IPS-18c (cell line): Measurements from ENCODE around the gene MKS1.

ENCODE experiments used
- H3K4me3 ChIP-seq: 2 replicates; pipeline ENCODE4 v1.7.0; 2013; ENCODE audit warnings: low read depth, mild to moderate bottlenecking, low read length, moderate library complexity; ENCODE audit not compliant: insufficient read depth
- H3K9me3 ChIP-seq: one replicate; pipeline ENCODE4 v1.6.1; 2013; ENCODE audit warnings: mild to moderate bottlenecking, low read length, moderate library complexity; ENCODE audit not compliant: control insufficient read depth, insufficient read depth

The MKS1 gene

DNA sequence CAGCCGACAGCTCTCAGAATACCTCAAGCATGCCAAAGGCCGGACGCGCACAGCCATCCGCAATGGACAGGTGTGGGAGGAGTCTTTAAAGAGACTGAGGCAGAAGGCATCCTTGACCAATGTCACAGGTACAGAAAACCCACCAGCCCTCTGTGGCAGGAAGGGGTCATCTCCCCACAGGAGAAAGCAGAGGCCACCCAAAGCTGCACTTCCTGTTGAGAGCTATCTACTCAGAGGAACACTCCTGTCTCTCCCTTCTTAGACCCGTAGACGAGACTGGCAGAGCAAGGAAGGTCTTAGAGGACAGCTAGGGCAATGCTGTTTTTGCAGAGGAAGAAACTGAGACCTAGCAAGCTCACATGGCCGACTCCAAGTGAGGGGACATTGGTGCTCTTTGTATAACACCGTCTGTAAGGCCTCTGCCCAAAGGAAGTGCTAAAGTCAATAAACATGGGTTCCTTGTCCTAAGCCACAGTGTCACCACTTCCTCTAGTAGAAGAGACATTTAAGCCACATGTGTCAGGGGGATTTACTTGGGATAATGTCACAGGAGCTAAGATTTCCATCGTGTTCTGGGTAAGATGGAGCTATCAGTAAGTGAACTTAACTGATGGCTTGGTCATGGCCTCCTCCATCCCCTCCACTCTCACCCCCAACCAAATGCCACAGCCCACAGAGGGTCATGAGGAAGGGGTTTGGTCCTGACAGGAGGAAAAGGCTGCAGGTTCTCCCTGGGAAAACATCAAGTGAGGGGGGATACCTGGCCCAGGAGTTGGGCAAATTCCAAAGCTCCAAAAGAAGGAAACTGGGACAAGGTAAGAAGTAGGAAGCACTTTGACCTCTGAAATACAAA lies 28.7 kb upstream of the MKS1 start:
- Histone ChIP-seq H3K9me3 (peaks cover 12% of the 10 kb centered on the region), H3K4me3 (no peak overlapping the region)

- no peak overlapping the region for H3K4me3 ChIP-seq
- peaks cover 12% of the 10 kb centered on the region for H3K9me3 ChIP-seq
Observed at GRCh38 chr17:58246781-58247180, 27.7 kb upstream of the MKS1 start.

GRCh38 chr17:58246104-58246740 lies 27.2 kb upstream of the MKS1 start:
- no peak overlapping the region for H3K4me3 ChIP-seq
- H3K9me3 ChIP-seq, result peaks cover 12% of the 10 kb centered on the region

GRCh38 chr17:58245428-58246103 lies 26.5 kb upstream of the MKS1 start:
- no peak overlapping the region for H3K4me3 ChIP-seq

DNA sequence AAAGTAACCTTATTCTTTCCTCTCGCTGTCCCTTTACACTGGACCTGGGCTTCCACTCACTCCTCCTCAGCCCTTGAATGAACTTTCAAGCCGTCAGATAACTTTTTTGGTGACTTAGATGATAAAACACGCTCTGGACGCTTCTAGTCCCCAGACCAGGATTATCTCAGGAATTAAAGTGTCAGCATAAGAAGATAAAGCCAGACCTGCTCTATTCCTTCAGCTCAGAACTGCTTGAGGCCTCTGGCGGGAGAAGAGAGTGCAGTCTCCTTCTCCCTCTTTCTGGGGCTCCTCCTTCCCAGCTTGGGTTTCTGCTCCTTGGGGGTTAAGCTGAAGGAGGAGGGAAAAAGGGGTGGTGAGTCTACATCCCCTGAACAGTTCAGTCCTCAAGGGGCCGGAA lies 25.9 kb upstream of the MKS1 start:
- H3K4me3 ChIP-seq, result no peak overlapping the region
- H3K9me3 ChIP-seq, result peaks cover 5% of the 10 kb centered on the region

More at GRCh38 chr17:58245428-58246103, 26.5 kb upstream of the MKS1 start:
- H3K9me3 ChIP-seq, result peaks cover 10% of the 10 kb centered on the region

- H3K9me3 ChIP-seq, result peaks cover 4% of the 10 kb centered on the region
Observed at GRCh38 chr17:58242171-58242784, 23.2 kb upstream of the MKS1 start.

DNA sequence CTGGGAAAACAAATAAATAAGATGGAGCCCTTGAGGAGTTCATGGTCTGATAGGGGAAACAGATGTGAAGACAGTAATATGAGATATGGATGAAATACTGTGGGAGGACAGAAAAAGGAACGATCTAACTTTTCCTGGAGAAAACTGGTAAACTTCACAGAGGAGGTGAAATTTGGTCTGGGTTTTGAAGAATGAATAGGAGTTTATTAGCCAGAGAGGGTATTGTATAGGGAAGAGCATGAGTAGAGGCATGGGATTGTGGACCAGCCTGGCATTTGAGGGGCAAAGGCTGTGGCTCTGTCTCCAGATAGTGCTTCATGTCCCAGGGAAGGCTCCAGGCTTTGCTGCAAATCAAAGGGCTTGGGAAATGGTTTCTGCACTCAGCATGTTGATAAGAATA lies 20.9 kb upstream of the MKS1 start:
- peaks cover 4% of the 10 kb centered on the region for H3K9me3 ChIP-seq
- H3K4me3 ChIP-seq, result no peak overlapping the region

More at GRCh38 chr17:58242171-58242784, 23.2 kb upstream of the MKS1 start:
- H3K4me3 ChIP-seq, result no peak overlapping the region

- H3K4me3 ChIP-seq, result no peak within 1 kb of the TSS
- no peaks in the 10 kb centered on the region for H3K9me3 ChIP-seq
Observed at GRCh38 chr17:58238147-58238634, 19.1 kb upstream of the MKS1 start, which contains the start of gene LPO. TSS of gene LPO (plus strand) at chr17:58238584. CDS start at chr17:58242980, 4,396 bp downstream.

DNA sequence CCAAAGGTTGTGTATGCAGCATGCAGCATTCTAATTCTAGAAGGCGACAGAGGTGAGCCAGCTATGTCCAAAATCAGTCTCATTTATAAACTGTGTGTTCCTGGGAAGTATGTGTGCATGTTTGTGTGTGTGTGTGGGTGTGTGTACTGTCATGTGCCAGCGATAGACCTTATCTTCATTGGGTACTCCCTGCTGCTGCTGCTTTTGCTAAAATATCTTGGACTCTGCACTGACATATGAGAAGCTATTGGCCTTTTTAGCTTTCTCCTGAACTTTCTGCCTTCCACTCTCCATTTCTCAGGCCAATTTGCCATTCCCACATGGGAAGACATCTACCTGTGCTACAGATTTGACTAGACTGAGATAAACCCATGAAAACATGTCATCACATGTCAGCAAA lies 17.3 kb upstream of the MKS1 start:
- Histone ChIP-seq H3K4me3 (no peak overlapping the region), H3K9me3 (no peaks in the 10 kb centered on the region)

DNA sequence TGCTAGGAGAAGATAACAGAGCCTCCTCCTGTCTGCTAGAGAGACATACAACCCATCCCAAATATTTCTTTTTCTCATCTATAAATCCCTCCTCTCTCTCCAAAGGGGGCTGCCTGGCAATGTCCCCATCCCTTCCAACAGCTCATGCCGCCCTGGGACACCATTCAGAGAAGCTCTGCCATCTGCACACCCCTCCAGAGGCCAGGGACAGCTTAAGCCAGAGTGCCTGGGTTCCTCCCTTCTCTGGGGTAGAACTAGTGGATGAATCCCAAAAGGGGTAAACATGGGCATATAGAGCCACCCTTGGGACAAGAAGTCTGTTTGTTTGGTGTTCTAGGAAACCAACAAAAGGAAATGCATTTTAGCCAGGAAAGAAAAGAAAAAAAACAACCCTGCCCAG lies 16.8 kb upstream of the MKS1 start:
- Histone ChIP-seq H3K4me3 (no peak overlapping the region), H3K9me3 (no peaks in the 10 kb centered on the region)

DNA sequence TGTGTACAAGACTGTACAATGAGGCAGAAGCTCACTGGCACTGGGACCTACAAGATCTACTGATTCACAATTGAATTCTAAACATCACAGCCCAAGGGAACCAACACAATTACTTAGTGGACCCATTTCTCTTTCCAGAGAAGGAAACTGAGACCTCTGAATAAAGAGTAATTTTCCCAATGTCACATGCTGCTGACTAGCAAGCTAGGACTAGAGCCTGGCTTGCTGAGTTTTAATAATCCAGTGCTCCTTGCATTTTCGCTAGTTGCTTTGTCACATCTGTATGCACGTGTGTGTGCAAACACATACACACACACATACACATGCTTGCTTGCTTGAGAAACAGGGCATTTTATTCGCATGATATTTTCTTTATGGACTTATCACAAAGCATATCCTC lies 15.5 kb upstream of the MKS1 start:
- Histone ChIP-seq H3K4me3 (no peak overlapping the region), H3K9me3 (no peaks in the 10 kb centered on the region)

- no peaks in the 10 kb centered on the region for H3K9me3 ChIP-seq
- H3K4me3 ChIP-seq, result no peak overlapping the region
Observed at GRCh38 chr17:58233543-58233942, 14.5 kb upstream of the MKS1 start.

- Histone ChIP-seq H3K9me3 (no peaks in the 10 kb centered on the region), H3K4me3 (no peak overlapping the region)
Observed at GRCh38 chr17:58232707-58233156, 13.7 kb upstream of the MKS1 start.

DNA sequence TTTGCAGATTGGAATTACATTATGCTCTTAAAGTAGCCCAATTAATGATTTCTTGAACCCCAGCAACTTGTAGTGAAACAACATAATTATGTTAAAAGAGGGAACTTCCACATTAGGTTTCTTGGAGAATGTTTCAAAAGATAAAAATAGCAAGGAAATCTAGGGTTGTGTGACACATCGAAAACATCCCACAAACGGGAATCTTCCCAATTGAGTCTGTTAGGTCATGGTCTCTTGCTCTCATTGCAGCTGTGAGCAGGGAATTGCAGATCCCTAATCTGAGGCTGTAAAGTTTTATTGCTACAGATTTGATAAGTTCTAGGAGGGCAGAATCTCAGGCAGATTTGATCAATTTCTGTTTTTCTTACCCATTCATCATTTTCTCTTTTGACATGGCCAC lies 12.6 kb upstream of the MKS1 start:
- Histone ChIP-seq H3K9me3 (no peaks in the 10 kb centered on the region), H3K4me3 (no peak overlapping the region)

GRCh38 chr17:58229881-58230280 lies 10.8 kb upstream of the MKS1 start:
- Histone ChIP-seq H3K4me3 (no peak overlapping the region), H3K9me3 (no peaks in the 10 kb centered on the region)

DNA sequence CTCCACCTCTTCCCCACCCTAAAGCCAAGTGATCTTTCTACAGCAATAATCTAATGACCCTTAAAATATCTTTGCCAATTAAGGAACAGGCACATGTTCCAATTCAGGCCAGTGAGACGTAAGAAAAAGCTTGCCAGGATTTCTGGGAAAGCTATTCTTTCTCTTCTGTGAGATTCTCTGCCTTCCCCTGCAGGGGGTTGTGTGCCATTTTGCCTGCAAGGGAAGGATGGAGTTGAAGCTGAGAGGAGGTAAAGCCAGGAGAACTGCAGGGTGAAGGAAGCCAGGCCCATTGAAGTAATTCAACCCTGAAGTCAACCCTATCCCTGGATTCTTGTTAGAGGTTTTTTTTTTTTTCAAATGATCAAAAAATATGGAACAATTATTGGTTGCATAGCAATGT lies 10.3 kb upstream of the MKS1 start:
- Histone ChIP-seq H3K9me3 (no peaks in the 10 kb centered on the region), H3K4me3 (no peak overlapping the region)

- Histone ChIP-seq H3K9me3 (no peaks in the 10 kb centered on the region), H3K4me3 (no peak overlapping the region)
Observed at GRCh38 chr17:58228679-58229078, 9.6 kb upstream of the MKS1 start.
